PC-3 (cell line): ENCODE data around the gene S100A7.

Source experiments
- CTCF ChIP-seq: fragments of 300-600 bp; sonication (generic); conservative IDR thresholded peaks from 2 replicates; pipeline ENCODE4 v1.5.1; 2017; ENCODE audit warnings: antibody characterized with exemption, low read depth, mild to moderate bottlenecking, low read length
- EZH2 ChIP-seq: fragments of 300-600 bp; sonication (generic); IDR thresholded peaks from one replicate; pipeline ENCODE4 v1.6.1; 2017; ENCODE audit warnings: antibody characterized with exemption, mild to moderate bottlenecking, low read length; ENCODE audit not compliant: unreplicated experiment

- peak; percentile 98 for TF ChIP-seq CTCF
- no peak for TF ChIP-seq EZH2
Measured at GRCh38 chr1:153494976-153495535, 34.6 kb upstream of the S100A7 start.
